ENCODE measurements around the gene IGF1R.

DNA sequence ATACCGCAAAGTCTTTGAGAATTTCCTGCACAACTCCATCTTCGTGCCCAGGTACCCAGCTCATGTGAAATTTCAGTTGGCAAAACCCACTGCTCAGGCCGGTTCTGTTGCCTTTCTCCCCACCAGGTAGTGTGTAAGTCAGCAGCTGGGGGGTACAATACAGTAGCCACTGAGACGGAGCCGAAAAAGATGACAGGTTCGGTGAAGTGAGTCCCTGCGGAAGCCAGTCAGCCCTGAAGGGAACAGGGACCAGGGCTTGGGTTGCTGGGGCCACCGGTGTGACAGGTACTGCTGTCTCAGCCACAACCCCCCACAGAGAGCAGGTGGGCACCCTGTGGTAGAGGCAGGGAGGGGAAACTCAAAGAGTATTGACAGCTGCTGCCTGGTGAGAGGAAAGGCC, 268.5 kb downstream of the IGF1R start:
- no peak for TF ChIP-seq CTCF (conservative IDR thresholded peaks at IDR 0.05)
- TF ChIP-seq EZH2 (IDR thresholded peaks at IDR 0.05; ENCODE audit: low read depth): no peak
